ENCODE results near the gene TAS1R3.

- TF ChIP-seq CTCF (IDR thresholded peaks at IDR 0.05) (no peak), POLR2A (IDR thresholded peaks at IDR 0.05) (no peak)
These were observed 40.3 kb downstream of the TAS1R3 start for GRCh38 chr1:1371364-1371745.

All from lower leg skin (tissue), 3 donors.